GM19193 (cell line): ENCODE measurements around the gene IP6K1.

Source experiments
- POLR2A ChIP-seq: IDR thresholded peaks from 4 replicates; pipeline ENCODE4 v1.6.1; 2011; ENCODE audit not compliant: insufficient read depth, insufficient read length; ENCODE audit errors: extremely low read depth

Gene IP6K1

DNA sequence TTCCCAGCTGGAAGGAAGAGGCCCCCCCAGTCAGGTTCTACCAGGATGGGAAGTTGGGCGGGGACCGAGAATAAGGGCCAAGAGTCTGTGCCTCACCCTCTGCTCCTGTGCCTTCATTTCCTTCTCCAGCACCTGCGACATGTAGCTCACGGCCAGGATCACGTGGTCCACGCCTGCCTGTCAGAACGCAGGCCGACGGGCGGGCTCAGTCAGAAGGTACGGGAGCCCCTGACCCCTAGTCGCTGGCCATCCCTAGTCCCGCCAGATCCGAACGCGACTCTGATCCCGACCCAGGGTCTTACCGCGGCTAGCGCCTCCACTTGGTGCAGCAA, 63.1 kb downstream of the IP6K1 start:
- no peak for TF ChIP-seq POLR2A

DNA sequence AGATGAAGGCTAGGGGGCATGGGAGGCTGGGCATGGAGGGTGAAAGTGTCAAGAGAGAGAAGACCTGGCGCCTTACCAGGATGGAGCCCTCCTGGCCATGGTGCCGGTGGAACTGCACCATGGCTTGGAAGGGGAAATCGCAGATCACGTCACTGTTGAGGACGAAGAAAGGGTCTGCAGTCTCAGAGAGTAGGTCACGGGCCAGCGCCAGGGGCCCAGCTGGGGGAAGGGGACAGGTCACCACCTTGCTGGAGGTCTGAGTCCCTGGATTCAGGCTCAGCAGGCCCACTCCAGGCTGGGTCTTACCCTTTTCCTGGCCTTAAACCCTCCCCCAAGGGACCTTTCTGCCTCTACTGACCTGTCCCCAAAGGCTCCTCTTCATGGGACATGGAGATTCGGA, 63.4 kb downstream of the IP6K1 start:
- TF ChIP-seq POLR2A, result no peak

DNA sequence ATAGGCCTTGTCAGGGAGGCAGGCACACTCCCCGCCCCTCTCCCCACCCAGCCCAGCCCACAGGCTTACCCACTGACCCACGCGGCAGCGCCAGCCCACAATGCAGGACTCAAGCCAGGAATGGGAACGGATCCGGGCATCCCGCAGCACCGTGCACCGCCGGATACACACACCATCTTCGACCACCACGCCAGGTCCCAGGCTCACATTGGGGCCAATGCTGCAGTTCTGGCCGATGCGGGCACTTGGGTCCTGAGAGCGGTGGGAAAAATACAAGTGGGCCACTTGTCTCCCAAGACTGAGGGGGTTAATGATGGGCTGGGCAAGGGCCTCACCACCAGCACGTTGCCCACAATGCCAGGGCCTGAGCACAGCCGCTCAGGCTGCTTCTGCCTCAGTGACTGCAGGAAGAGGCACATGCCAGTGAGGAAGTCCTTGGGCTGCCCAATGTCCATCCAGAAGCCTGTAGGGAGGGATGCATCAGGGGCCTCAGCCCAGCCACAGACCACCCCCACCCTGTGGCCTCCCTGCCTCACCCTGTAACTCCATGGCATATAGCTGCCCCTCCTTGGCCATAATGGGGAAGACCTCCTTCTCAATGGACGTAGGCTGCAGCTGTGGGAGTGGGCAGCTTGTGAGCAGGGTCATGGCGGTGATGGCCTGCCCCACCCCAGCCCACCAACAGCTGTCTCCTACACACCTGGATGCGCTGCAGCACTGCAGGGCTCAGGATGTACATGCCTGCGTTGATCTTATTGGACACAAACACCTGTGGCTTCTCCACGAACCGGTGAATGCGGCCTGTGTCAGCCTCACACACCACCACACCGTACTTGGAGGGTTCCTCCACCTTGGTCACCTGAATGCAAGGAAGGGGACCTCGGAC, 64.2 kb downstream of the IP6K1 start:
- TF ChIP-seq POLR2A, result peak; percentile 31

DNA sequence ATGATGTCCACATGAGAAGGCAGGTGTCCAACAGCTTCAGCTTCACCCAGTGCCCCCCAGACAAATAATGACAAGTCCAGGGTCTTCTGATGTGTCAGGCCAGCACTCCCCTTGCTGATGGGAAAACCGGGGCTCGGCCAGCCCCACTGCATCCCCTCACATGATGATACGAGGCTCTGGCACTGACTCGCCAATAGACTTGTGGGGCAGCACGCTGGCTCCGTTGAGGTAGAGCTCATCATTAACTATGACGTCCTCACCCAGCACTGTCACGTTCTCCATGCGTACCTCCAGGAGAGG, 64.8 kb downstream of the IP6K1 start:
- no peak for TF ChIP-seq POLR2A

DNA sequence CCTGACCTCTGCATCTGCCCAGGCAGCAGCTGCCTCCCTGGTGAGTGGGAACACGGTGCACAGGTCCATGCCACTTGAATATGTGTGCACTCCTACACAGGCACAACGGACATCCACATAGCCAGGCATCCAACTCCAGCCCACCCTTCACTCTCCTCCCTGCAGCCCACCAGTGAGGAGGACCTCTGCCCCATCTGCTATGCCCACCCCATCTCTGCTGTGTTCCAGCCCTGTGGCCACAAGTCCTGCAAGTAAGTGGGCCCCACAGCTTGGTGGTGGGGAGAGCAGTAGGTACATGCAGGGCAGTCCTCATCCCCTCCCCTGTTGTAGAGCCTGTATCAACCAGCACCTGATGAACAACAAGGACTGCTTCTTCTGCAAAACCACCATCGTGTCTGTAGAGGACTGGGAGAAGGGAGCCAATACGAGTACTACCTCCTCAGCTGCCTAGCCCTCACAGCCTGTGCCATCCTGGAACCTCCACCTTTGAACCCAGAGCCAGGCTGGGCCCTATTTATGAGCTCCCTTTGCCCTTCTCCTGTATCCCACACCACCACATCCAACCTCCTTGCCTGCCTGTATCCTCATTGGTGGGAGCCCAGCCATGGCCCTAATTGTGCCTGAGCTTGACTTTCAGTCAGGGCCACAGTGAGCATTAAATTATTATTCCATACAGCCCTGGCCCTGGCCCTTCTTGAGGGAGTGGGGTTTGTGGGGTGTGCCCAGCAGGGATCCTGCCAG, 65.3 kb downstream of the IP6K1 start:
- no peak for TF ChIP-seq POLR2A

DNA sequence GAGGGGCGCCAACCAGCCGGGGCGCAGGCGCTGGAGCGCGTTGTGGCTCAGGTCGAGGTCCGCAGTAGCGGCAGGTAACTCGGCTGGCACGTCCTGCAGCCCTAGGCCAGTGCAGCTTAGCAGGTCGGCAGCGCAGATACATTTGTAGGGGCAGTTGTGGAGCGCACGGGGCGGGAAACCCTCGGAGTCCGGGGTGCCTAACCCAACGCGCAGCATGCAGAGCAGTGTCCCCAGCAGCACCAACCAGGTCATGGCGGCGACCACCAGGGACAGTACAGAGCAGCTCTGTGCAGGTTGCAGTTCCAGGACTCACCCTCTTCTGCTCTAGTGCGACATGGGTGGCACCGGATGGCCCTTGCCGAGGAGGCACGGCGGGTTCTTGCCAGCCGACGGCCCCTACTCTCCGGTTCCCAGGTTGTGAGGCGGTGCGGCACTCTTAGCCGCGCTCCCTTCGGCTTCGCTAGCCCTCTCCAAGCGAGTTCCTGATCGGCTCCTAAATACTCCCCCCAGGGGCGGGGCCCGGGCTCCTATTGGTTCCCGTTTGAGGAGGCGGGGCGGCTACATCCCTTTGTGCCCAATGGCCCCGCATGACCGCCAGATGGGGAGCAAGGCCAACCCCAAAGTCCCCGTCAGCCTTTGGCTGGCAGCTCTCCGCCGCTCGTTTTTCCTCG, 67.0 kb downstream of the IP6K1 start, which contains the start of gene AMIGO3:
AMIGO3 (minus strand) TSS at position 471 of the 671 bp plus-strand sequence; CDS start at position 252, 219 bp downstream.
- peak; percentile 76 for TF ChIP-seq POLR2A

DNA sequence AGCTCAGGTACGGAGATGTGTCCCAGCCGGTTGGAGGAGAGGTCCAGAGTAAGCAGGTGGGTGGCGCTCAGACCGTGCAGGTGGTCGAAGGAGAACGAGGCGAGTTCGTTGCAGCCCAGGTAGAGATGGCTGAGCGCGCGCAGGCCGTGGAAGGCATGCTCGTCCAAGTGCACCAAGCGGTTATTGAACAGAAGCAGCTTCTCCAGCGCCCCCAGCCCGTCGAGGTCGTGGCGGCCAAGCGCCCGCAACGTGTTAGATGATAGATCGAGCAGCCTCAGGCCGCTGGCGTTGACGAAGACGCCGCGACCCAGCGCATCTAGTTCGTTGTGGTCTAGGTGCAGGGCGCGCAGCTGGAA, 67.5 kb downstream of the IP6K1 start:
- TF ChIP-seq POLR2A, result no peak

DNA sequence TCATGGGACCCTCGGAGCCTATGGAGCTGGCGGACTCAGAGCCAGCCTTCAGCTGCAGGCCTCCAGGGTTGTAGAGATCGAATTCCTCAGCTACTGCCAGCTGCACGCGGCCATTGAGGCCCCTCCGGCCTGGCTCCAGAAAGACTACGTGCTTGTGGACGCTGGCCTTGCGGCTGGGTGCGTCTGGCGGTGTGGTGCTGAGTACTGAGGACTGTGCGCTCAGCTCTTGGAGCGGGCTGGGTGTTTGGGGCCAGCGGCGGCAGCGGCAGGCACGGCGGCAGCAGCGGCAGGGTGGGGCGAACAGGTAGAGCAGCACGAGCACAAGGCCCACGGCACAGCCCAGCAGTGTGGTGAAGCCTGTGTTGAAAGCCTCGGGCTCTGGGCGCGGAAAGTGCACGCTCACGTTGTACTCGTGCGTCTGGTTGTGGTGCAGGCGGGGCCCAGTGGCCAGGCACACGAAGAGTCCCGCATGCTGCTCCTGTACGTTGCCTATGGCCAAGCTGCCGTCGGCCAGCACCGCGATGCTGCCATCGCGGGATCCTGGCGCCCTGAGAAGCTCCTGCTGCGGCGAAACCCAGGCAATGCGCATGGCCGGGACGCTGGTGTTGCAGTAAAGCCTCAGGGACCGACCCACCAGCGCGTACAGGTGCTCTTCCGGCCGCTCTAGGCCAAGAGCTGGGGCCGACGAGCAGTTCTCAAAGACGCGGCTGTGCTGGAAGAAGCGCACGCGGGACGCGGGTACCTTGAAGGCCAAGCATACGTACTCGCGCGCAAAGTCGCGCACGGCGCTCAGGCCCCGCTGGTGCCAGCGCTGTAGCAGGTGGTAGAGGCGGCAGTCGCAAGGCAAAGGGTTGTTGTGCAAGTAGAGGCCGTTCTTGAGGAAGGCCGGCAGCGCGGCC, 68.1 kb downstream of the IP6K1 start:
- TF ChIP-seq POLR2A, result no peak

DNA sequence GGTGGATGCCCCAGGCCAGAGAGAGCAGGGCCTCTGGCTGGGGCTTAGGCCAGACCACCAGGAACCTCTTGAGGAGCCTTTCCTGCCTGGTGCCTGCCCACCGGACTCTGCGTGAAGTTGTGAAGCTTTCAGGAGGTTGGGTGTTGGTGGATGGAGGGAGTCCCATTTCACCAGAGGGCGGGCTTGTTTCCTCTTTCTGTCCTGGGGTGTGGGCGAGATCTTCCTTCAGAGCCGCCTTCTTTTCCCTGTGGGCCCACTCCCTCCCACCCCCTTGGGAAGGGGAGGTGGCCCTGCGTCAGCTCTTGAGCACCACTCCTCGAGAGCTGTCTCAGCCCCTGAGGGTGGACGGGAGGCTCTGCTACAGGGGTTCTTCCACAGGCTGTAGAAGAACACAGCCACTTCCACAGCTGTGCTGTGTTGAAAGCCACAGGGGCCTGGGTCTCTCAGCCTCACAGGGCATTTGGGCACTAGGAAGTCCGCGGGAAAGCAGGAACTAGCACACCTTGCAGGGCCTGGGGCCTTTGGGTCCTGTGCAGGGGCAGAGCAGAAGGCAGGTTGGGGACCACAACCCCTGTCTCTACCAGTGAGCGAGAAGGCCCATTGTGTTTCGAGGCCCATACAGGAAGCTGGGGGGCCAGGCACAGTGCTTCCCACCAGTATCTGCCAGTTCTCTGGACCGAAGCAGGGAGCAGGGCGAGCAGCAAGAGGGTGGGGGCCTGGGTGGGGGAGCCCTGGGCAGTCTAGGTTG, 69.0 kb downstream of the IP6K1 start:
- peak; percentile 10 for TF ChIP-seq POLR2A

DNA sequence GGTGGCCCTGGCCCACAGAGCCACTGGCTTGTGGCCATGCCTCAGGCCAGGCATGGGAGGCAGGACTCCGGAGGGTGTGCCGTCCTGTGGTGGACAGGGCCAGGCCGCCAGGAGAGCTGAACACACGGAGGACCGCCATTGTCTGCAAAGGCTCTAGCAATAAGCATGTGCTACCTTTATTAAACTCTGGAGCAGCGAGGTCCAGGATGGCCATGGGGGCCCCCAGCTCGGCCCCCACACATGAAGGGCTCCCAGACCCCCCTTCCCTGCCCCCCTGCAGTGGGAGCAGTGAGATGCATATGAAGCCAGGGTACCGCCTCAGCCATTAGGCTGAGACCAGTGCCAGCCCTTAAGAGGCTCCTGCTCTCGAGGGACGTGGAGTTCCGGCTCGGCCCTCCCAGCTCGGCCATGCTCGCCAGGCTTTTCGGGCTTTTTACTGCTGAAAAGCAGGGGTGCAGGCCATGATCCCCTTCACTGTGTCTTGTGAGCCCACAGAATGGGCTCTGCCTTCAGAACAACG, 69.6 kb downstream of the IP6K1 start:
- TF ChIP-seq POLR2A, result peak; percentile 14

DNA sequence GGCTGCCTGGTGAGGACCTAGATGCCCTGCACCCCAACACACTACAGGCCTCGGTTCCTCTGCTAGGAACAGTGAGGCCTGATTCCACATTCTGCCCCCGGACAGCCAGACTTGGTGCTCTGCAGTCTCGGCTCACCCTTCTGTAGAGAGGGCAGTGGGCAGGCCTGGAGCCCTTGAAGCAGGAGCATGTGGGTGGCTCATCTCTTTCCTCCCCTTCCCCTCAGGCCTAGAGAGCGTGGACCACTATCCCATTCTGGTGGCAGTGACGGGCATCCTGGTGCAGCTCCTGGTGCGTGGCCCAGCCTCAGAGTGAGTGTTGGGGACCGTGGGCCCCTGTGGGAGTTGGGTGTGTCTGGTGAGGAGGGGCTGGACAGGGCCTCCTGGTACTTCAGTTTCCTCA, 70.2 kb downstream of the IP6K1 start:
- TF ChIP-seq POLR2A, result peak; percentile 4

DNA sequence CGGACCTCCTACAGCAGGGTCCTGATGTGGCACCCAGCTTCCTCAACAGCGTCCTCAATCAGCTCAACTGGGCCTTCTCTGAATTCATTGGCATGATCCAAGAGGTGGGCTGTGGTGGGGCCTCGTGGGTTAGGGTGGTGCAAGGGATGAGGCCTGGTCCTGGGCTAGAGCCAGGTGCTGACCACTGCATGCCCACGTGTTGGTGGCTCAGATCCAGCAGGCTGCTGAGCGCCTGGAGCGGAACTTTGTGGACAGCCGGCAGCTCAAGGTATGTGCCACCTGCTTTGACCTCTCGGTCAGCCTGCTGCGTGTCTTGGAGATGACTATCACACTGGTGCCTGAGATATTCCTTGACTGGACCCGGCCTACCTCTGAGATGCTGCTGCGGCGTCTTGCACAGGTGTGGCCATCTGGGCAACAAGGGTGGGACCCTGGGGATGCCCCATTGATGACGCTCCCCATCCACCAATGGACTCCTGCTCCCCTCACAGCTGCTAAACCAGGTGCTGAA, 70.7 kb downstream of the IP6K1 start:
- peak; percentile 7 for TF ChIP-seq POLR2A

DNA sequence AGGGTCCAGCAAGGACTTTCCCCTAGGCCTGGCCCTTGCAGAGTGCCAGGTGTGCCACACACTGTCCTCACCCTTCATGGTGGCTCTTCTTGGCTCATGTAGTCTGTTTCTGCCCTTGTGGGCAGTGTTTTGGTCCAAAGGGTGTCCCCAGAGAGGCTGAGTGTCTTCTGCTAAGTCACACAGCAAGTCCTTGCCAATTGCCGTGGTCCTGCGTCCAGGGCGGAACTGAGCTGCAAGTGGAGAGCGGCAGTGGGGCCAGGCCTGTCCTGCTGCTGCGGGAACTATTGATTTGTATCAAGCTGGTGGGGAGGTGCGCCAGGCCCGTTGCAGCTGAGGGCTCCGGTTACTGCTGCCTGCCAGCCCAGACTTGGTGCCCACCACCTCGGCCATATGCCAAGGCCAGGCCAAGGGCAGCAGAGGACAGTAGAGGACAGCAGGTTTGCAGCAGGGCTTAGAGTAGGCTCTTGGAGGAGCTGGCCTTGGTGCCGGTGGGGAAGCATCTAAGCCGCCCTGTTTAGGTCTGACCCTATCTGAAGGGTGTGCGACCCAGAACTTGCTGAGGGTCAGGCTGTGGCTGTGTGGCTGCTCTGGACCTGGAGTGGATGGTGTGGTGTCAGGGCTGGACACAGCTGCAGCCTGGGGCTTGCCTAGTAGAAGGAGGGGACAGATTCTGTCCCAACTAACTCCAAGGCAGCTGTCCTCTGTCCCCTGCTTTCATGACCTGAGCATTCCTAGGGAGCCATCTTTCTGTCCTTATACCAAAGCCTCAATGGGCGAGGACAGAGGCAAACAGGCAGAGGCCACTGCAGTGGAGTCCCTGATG, 71.4 kb downstream of the IP6K1 start:
- TF ChIP-seq POLR2A, result no peak
